HG03159 (cell line): ENCODE measurements around the gene NLGN1.

Experiments used
- ATAC-seq: cut with Tn5 transposase; IDR thresholded peaks from one replicate; pipeline ENCODE4 v1.9.1; 2021; ENCODE audit warnings: mild to moderate bottlenecking, moderate library complexity; ENCODE audit not compliant: unreplicated experiment

The NLGN1 gene

GRCh38 chr3:173624086-173624485 lies 226.5 kb downstream of the NLGN1 start:
- ATAC-seq, result no peak

DNA sequence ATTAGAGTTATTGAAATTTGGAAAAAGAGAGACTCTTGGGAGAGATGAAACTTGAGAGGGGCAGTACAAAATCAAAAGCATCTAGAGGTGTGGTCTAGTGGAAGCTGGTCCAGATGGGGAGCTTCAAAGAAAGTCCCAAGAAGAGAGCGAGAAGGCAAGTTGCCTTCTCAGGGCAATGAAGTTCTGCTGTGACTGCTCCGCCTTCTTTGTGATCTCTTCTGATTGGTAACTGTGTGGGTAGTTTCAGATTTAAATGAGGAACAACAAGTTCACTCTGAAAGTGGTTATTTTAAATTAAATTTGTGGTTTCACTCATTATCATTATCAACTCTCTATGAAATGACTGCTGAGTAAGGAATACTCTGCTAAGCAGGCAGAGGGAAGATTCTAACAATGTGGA lies 233.3 kb downstream of the NLGN1 start:
- ATAC-seq, result no peak

- no peak for ATAC-seq
Measured at GRCh38 chr3:173632945-173633344, 235.4 kb downstream of the NLGN1 start.

GRCh38 chr3:173635826-173636225 lies 238.3 kb downstream of the NLGN1 start:
- no peak for ATAC-seq

- no peak for ATAC-seq
Measured at GRCh38 chr3:173639098-173639497, 241.6 kb downstream of the NLGN1 start.

- ATAC-seq, result no peak
Measured at GRCh38 chr3:173641696-173642095, 244.2 kb downstream of the NLGN1 start.

GRCh38 chr3:173644086-173645082 lies 246.8 kb downstream of the NLGN1 start:
- ATAC-seq, result no peak

GRCh38 chr3:173650596-173650995 lies 253.1 kb downstream of the NLGN1 start:
- ATAC-seq, result no peak

GRCh38 chr3:173652093-173652492 lies 254.5 kb downstream of the NLGN1 start:
- ATAC-seq, result no peak

DNA sequence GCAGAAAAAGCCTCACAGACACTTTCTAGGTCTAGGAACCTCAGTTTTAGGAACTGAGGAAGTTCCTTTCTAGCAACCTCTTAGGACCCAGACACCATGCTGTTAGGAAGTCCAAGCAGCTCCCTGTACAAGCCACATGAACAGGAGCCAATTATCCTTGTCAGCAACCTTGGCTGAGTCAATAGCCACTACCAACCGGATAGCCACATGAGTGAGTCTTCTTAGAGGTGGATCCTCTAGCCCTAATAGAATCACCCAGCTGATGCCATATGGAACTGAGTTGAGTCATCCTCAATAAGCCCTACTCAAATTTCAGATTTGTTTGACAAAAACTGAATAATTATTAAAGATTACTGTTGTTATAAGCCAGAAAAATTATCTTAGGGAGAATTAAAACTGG lies 256.2 kb downstream of the NLGN1 start:
- no peak for ATAC-seq

DNA sequence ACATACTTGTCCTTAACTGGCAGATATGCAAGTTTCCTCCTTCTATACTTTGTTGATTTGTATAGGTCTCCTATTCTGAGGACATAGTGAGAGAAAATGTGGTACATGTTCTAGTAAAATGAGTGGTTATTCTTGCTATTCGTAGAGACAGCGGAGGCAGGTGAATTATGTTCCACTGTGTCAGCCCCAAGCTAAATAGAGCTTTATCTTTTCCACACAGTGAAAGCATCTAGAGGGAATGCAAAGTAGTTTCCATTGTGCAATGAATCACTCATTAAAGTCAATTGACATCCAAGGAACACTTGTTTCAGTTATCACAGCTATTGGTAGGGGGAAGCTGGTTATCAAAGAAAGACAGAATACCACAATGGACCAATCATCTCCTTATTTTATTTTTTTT lies 262.4 kb downstream of the NLGN1 start:
- no peak for ATAC-seq

- no peak for ATAC-seq
Measured at GRCh38 chr3:173660645-173661299, 263.2 kb downstream of the NLGN1 start.

GRCh38 chr3:173663696-173664111 lies 266.2 kb downstream of the NLGN1 start:
- ATAC-seq, result no peak

DNA sequence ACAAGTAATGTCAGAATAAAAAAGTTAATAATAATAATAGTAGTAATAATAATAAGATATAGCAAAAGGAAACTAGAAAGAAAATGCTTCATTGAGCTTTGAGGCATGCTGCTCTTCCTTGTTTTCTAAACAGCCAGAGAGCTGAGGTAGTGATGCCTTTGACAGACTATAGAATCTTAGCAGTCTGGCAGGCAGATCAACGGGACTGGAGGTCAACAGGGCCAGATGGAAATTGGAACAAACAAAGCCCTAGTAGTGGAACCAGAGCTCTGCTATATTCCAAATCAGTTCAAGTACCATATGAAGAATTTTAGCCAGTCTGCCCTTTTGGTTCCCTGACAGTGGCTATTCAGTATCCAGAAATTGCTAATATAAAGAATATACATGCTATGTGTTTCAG lies 278.6 kb downstream of the NLGN1 start:
- no peak for ATAC-seq

DNA sequence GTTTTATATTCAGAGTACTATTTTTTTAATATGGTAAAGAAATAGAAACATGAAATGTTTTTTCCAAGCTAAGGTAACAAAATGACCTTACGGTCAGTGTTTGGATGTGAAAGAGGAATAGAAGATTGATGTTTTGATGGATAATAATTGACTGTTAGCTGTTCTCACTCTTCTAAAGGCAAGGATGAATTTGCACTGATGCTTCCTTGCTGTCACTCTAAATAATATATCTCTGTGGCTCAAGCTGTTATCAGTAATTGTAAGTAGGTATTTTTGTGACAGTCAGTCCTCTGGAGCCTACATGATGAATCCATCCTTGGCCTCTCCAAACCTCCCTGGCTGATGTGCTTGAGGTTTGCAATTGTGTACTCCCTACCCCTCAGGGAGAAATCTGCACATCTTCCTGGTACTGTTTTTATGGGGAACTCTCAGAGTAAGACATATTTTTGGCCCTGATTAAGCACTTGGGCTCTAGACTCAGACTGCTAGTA lies 283.7 kb downstream of the NLGN1 start:
- ATAC-seq, result no peak

DNA sequence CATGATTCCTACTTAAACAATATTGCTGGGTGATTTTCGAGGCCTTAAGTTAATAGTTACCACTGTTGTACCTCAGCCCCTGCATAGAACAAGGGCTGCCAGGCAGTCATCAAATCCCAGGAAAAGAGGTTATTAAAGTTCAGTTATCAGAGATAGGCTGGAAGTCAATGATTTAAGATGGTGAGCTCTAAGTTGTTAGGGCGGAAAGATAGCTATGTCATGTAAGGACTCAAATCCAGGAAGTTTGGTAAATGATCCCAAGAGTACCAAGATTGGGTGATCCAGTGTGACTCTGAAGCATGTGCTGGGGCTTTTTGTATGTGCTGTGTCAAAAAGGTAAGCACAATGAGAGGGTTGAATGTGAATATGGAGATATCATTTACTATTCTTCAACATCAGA lies 287.9 kb downstream of the NLGN1 start:
- no peak for ATAC-seq

DNA sequence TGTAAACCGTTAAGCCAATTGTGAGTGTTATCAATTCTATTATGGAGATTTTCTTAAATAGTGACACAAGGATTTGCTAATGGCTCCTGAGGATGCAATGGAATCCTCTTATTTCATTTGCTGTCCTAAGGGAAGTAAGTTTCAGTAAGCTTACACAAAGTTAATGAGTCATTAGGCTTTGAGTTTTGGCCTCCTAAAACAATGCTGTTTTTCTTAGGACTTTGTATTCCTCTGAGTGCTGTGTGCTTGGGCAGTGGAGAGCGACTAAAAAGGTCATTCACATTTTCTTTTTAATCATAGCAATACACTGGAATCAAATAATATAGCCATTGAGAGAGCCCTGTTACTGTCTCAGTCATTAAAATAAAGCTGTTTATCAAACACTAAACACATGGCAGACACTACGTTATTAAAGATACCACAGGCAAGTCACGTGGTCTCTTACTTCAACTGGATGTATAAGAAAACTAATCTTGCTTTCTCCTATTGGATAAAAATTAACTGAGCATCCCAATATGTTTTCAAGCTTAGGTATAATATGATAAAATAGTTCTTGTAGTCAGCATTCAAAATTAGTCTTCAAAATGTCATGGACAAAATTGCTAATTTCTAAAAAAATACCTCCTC lies 290.8 kb downstream of the NLGN1 start:
- no peak for ATAC-seq

- no peak for ATAC-seq
Measured at GRCh38 chr3:173690542-173691180, 293.1 kb downstream of the NLGN1 start.

- ATAC-seq, result no peak
Measured at GRCh38 chr3:173699353-173699752, 301.8 kb downstream of the NLGN1 start.

DNA sequence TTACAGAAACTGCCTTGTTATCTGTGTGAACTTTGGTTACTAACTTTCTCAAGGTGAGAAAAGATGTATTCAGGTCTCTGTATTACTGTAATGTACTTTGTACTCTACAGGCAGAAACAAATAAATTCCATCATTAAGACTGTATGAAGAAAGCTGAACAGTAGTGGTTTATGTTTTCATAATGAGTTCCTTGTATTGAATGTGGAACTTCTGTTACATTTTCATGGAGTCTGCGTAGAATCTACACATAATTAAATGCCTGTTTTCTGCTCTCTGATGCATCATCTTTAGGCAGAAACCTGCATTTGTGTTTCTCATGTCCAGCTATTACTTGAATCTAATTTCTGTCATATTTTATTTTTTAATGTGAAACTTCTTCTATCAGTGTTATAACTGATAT lies 302.8 kb downstream of the NLGN1 start:
- ATAC-seq, result no peak

GRCh38 chr3:173702561-173702960 lies 305.0 kb downstream of the NLGN1 start:
- no peak for ATAC-seq
